CD4-positive, alpha-beta T cell (primary cell): ENCODE measurements around the gene PDCD4. TPM values are rescaled to one million over a fixed set of nuclear protein-coding genes. Genes with fewer than 3 reads are reported as not detected.
"Not testable (repeated sequence)": the region's sequence is repeated elsewhere in the genome, so short reads cannot be mapped to it uniquely, and the experiment has no call there.

ENCODE experiments used
- ATAC-seq: fragments of 200-7000 bp; cut with Tn5 transposase; one replicate; pipeline ENCODE4 v1.10.0; 2022; ENCODE audit warnings: mild to moderate bottlenecking; ENCODE audit not compliant: poor library complexity
- CTCF ChIA-PET: fragments of 350-600 bp; sonication (Branson Sonifier 250); formaldehyde crosslinking; loops from one replicate; lab custom pipeline; 2021; ENCODE audit warnings: antibody characterized with exemption, inconsistent platforms; lab: Charles Lee
- POLR2A ChIA-PET: fragments of 350-600 bp; sonication (Branson Sonifier 250); formaldehyde crosslinking; loops from one replicate; lab custom pipeline; 2021; ENCODE audit warnings: antibody characterized with exemption, inconsistent platforms; lab: Charles Lee
- DNase-seq, 14 experiments: peaks; one replicate each; pipeline ENCODE4 v3.0.0-alpha.2; 2013 to 2020; ENCODE audit warnings: mixed read lengths in 2 of 14
- H3K27ac ChIP-seq, 2 donors: one replicate each; pipeline versions ENCODE4 v1.5.1 to v1.7.0; 2013; ENCODE audit warnings: low read length in 2 of 2, low read depth in 1 of 2, mild to moderate bottlenecking in 1 of 2
- H3K27me3 ChIP-seq, 2 experiments: 1 replicate in 1 of 2; 2 replicates in 1 of 2; pipeline versions ENCODE4 v1.6.1 to v1.7.0; 2013; ENCODE audit warnings: low read length in 2 of 2, control low read depth in 1 of 2, mild to moderate bottlenecking in 1 of 2, moderate library complexity in 1 of 2; ENCODE audit not compliant: insufficient read depth in 2 of 2, control insufficient read depth in 1 of 2
- H3K36me3 ChIP-seq: one replicate; pipeline ENCODE4 v1.6.1; 2013; ENCODE audit warnings: low read length, control low read depth; ENCODE audit not compliant: insufficient read depth
- H3K4me1 ChIP-seq: one replicate; pipeline ENCODE4 v1.6.1; 2013; ENCODE audit warnings: low read length, control low read depth; ENCODE audit not compliant: insufficient read depth
- H3K4me3 ChIP-seq: one replicate; pipeline ENCODE4 v1.5.1; 2013; ENCODE audit warnings: mild to moderate bottlenecking, low read length, moderate library complexity
- H3K9me3 ChIP-seq, 2 experiments: 1 replicate in 1 of 2; 2 replicates in 1 of 2; pipeline versions ENCODE4 v1.6.1 to v1.7.0; 2013; ENCODE audit warnings: low read length in 2 of 2, mild to moderate bottlenecking in 2 of 2, control low read depth in 1 of 2, moderate library complexity in 1 of 2; ENCODE audit not compliant: control insufficient read depth in 1 of 2, insufficient read depth in 1 of 2
- H3K27ac Mint-ChIP-seq: one replicate; pipeline ENCODE4 v1.8.0; 2020; ENCODE audit warnings: mixed read lengths
- H3K27me3 Mint-ChIP-seq: one replicate; pipeline ENCODE4 v1.8.0; 2021; ENCODE audit warnings: mixed read lengths
- H3K36me3 Mint-ChIP-seq: one replicate; pipeline ENCODE4 v1.8.0; 2021; ENCODE audit warnings: low read depth, mixed read lengths
- H3K4me1 Mint-ChIP-seq: one replicate; pipeline ENCODE4 v1.8.0; 2021; ENCODE audit warnings: low read depth, mixed read lengths
- H3K4me3 Mint-ChIP-seq: one replicate; pipeline ENCODE4 v1.8.0; 2020; ENCODE audit warnings: mild to moderate bottlenecking, mixed read lengths
- H3K9me3 Mint-ChIP-seq: one replicate; pipeline ENCODE4 v1.8.0; 2020; ENCODE audit warnings: mixed read lengths
- CTCF ChIP-seq: fragments of 200-600 bp; IDR thresholded peaks from one replicate; pipeline ENCODE4 v1.8.0; 2022; ENCODE audit warnings: antibody characterized with exemption, mild to moderate bottlenecking
- intact Hi-C, 2 experiments: fragments of 100-400 bp; cut with DNase I in 1 of 2; cut with micrococcal nuclease in 1 of 2; formaldehyde crosslinking; loops; one replicate each; pipeline versions ENCODE4 v1.15.1 to v1.9.0; 2023 to 2025; cut with DNase I, micrococcal nuclease
- total RNA-seq, 174 experiments: library from RNA in 2 of 174; stranded (reverse) in 2 of 174; gene quantifications; one replicate each; pipeline ENCODE4 v1.2.3 and lab custom pipeline; 2021 to 2026

PDCD4 gene
- total RNA-seq, 2 experiments from 2014 or later: 352 to 358 TPM

GRCh38 chr10:110914431-110914830 lies 42.7 kb downstream of the PDCD4 start:
- Histone ChIP-seq H3K36me3 (peaks cover 16% of the 10 kb centered on the region), H3K27me3 (no peaks in the 10 kb centered on the region), H3K4me1 (peaks cover 4% of the 10 kb centered on the region), H3K9me3 (no peaks in the 10 kb centered on the region), H3K27ac (no peak overlapping the region), H3K4me3 (no peak overlapping the region)
- ATAC-seq (no peak), DNase-seq (no peak)
- POLR2A ChIA-PET: interaction anchor here (1.0 to 1.7 kb wide), 3 partner anchors 9 to 12 kb away, joined by 3 to 4 read pairs (median 3); no protein-coding TSS in a partner anchor
- CTCF ChIA-PET: no interaction called here
- Mint-ChIP-seq H3K27ac (no peak overlapping the region), H3K27me3 (no peaks in the 10 kb centered on the region), H3K4me1 (peaks cover 40% of the 10 kb centered on the region), H3K9me3 (no peaks in the 10 kb centered on the region), H3K36me3 (peaks cover 55% of the 10 kb centered on the region), H3K4me3 (no peak overlapping the region)
- intact Hi-C loops: loop anchor here in 1 of 2 experiments (10.0 kb wide), 3 partner anchors 610 to 1530 kb away; partner anchors contain the start of genes SMNDC1, VTI1A and ZDHHC6
- no peak for TF ChIP-seq CTCF

GRCh38 chr10:110915035-110915434 lies 43.3 kb downstream of the PDCD4 start:
- Histone ChIP-seq H3K27me3 (no peaks in the 10 kb centered on the region), H3K27ac (no peak overlapping the region), H3K4me3 (no peak overlapping the region), H3K36me3 (peaks cover 16% of the 10 kb centered on the region), H3K4me1 (peaks cover 5% of the 10 kb centered on the region), H3K9me3 (no peaks in the 10 kb centered on the region)
- ATAC-seq: no peak
- Mint-ChIP-seq H3K9me3 (no peaks in the 10 kb centered on the region), H3K36me3 (peaks cover 53% of the 10 kb centered on the region), H3K27me3 (no peaks in the 10 kb centered on the region), H3K4me3 (no peak overlapping the region), H3K4me1 (peaks cover 39% of the 10 kb centered on the region), H3K27ac (no peak overlapping the region)
- no peak for DNase-seq
- ChIA-PET POLR2A (interaction anchor here (1.2 to 1.7 kb wide), 2 partner anchors 10 to 12 kb away, joined by 3 to 4 read pairs; no protein-coding TSS in a partner anchor), CTCF (no interaction called here)
- no peak for TF ChIP-seq CTCF
- intact Hi-C loops: loop anchor here in 1 of 2 experiments (5.0 to 10.0 kb wide), 5 partner anchors 43 to 1530 kb away; partner anchors contain the start of genes DUSP5, PDCD4, SMNDC1 and VTI1A

- H3K4me1 Mint-ChIP-seq: peaks cover 38% of the 10 kb centered on the region
- H3K27me3 ChIP-seq, H3K4me3 Mint-ChIP-seq, CTCF ChIA-PET, H3K4me1 ChIP-seq, H3K9me3 Mint-ChIP-seq, DNase-seq, H3K27ac ChIP-seq, ATAC-seq, H3K27ac Mint-ChIP-seq, H3K4me3 ChIP-seq, H3K9me3 ChIP-seq, H3K27me3 Mint-ChIP-seq: not testable (repeated sequence)
- POLR2A ChIA-PET: interaction anchor here (1.2 kb wide), 1 partner anchor 13 kb away, joined by 4 read pairs; no protein-coding TSS in a partner anchor
- intact Hi-C loops: loop anchor here in 1 of 2 experiments (5.0 to 10.0 kb wide), 5 partner anchors 43 to 1529 kb away; partner anchors contain the start of genes DUSP5, PDCD4, SMNDC1 and VTI1A
- peaks cover 16% of the 10 kb centered on the region for H3K36me3 ChIP-seq
- peaks cover 53% of the 10 kb centered on the region for H3K36me3 Mint-ChIP-seq
These were observed 43.9 kb downstream of the PDCD4 start for GRCh38 chr10:110915600-110915999.
